Transverse colon (tissue), 4 donors: ENCODE results near the gene RNF187. TPM values are rescaled to one million over a fixed set of nuclear protein-coding genes. Genes with fewer than 3 reads are reported as not detected.

Source experiments
- DNase-seq: peaks from one replicate; pipeline ENCODE4 v3.0.0-alpha.2; 2019
- H3K27ac ChIP-seq, 4 donors: fragments of 200-600 bp; sonication (generic); 2 replicates each; pipeline ENCODE4 v1.5.1; 2016 to 2018; ENCODE audit warnings: inconsistent platforms in 4 of 4
- H3K27me3 ChIP-seq: fragments of 200-600 bp; sonication (generic); 2 replicates; pipeline ENCODE4 v1.5.1; 2017; ENCODE audit warnings: inconsistent platforms
- H3K36me3 ChIP-seq, 4 donors: fragments of 200-600 bp; sonication (generic); 2 replicates each; pipeline ENCODE4 v1.5.1; 2017 to 2019; ENCODE audit warnings: inconsistent platforms in 4 of 4
- H3K4me1 ChIP-seq, 4 donors: fragments of 200-600 bp; sonication (generic); 2 replicates each; pipeline ENCODE4 v1.5.1; 2017 to 2020; ENCODE audit warnings: inconsistent platforms in 4 of 4
- H3K4me3 ChIP-seq, 4 donors: fragments of 200-600 bp; sonication (generic); 1 replicate in 1 of 4; 2 replicates in 3 of 4; pipeline versions ENCODE4 v1.5.1 to v1.6.1; 2017 to 2019; ENCODE audit warnings: inconsistent platforms in 4 of 4
- H3K9me3 ChIP-seq, 2 donors: fragments of 200-600 bp; sonication (generic); 2 replicates each; pipeline ENCODE4 v1.5.1; 2017 to 2019; ENCODE audit warnings: inconsistent platforms in 2 of 2
- CTCF ChIP-seq, 5 experiments: fragments of 200-600 bp in 3 of 5; fragments of 450-650 bp in 2 of 5; sonication (generic) in 3 of 5; IDR thresholded peaks; 1 replicate in 2 of 5; 2 replicates in 3 of 5; pipeline ENCODE4 v1.5.1; 2016 to 2017; ENCODE audit warnings: antibody characterized with exemption in 5 of 5, inconsistent platforms in 3 of 5, mild to moderate bottlenecking in 2 of 5, moderate library complexity in 1 of 5
- EP300 ChIP-seq: sonication (generic); formaldehyde crosslinking; IDR thresholded peaks from one replicate; pipeline ENCODE4 v1.6.1; 2017; ENCODE audit warnings: antibody characterized with exemption, low read depth
- POLR2A ChIP-seq: fragments of 450-650 bp; IDR thresholded peaks from one replicate; pipeline ENCODE4 v1.6.1; 2016; ENCODE audit warnings: antibody characterized with exemption, mild to moderate bottlenecking, moderate library complexity
- POLR2AphosphoS5 ChIP-seq, 3 donors: sonication (generic); formaldehyde crosslinking; IDR thresholded peaks; one replicate each; pipeline ENCODE4 v1.6.1; 2016; ENCODE audit warnings: antibody characterized with exemption in 3 of 3
- WGBS, 2 donors: methylation state at CpG; one replicate each; pipeline ENCODE4 v1.1.5; 2018; ENCODE audit warnings: low coverage in 1 of 2; 5-methylcytosine and 5-hydroxymethylcytosine counted together
- in situ Hi-C, 4 donors: fragments of 200-750 bp; cut with MboI; loops; one replicate each; pipeline versions ENCODE4 v1.15.0 to v1.15.1; 2017; ENCODE audit warnings: low sequenced_read_pairs in 3 of 4, low pct_ligation_motif_present in 1 of 4, low pct_unique_long_range_greater_than_20kb in 1 of 4
- intact Hi-C: fragments of 100-400 bp; cut with DNase I; formaldehyde crosslinking; loops from one replicate; pipeline ENCODE4 v1.15.1; 2023; ENCODE audit warnings: low total_unique reads
- total RNA-seq, 4 donors: library from RNA; depleted of rRNA; stranded (reverse); fragments of >200 nt; gene quantifications; one replicate each; pipeline ENCODE4 v1.1.0, GENCODE V29; 2016

Gene RNF187
- total RNA-seq = 100 to 1,000 TPM in 1 of 4 donors, 10 to 100 TPM in 3; 13.8 to 110 (median 27.1) TPM

GRCh38 chr1:228487336-228488124 is at the start of gene RNF187:
RNF187 (plus strand) TSS chr1:228487382.
- H3K4me1 ChIP-seq = peaks cover 7 to 37% (median 19%) of the 10 kb centered on the region in 4 donors
- WGBS, 2 donors = 0 to 1% methylated on average over 4 to 23 of the region's 113 CpGs
- in situ Hi-C loops = no loop called here

GRCh38 chr1:228437424-228437962 is 49.7 kb upstream of the RNF187 start:
- H3K27me3 ChIP-seq = peaks cover 79% of the 10 kb centered on the region
- no peaks in the 10 kb centered on the region for H3K4me1 ChIP-seq
- H3K36me3 ChIP-seq = no peaks in the 10 kb centered on the region
- no peaks in the 10 kb centered on the region for H3K9me3 ChIP-seq
- in situ Hi-C loops = no loop called here
- no peak for DNase-seq
- no peak overlapping the region for H3K27ac ChIP-seq
- intact Hi-C loops = no loop called here
- no peak overlapping the region for H3K4me3 ChIP-seq
- 54 to 64% methylated on average over 4 to 7 of the region's 7 CpGs for WGBS, 2 donors
- no peak for TF ChIP-seq EP300
- no peak for TF ChIP-seq POLR2A

More at GRCh38 chr1:228487336-228488124, at the start of gene RNF187:
- Histone ChIP-seq H3K36me3 (peaks cover 0 to 6% (median 2%) of the 10 kb centered on the region in 4 donors), H3K27me3 (no peaks in the 10 kb centered on the region), H3K4me3 (peak within 1 kb of the TSS; percentile 69 to 97 (median 77)), H3K9me3 (no peaks in the 10 kb centered on the region), H3K27ac (peak within 1 kb of the TSS; percentile 91 to 97 (median 96))
- TF ChIP-seq POLR2AphosphoS5 (IDR thresholded peaks at IDR 0.05) (peak in 2 of 3 donors; percentile 61 to 62), CTCF (IDR thresholded peaks at IDR 0.05) (no peak)
- DNase-seq = peak; percentile 91
- intact Hi-C loops = no loop called here

GRCh38 chr1:228438266-228438665 is 48.9 kb upstream of the RNF187 start:
- Histone ChIP-seq H3K36me3 (no peaks in the 10 kb centered on the region), H3K9me3 (no peaks in the 10 kb centered on the region), H3K4me3 (no peak overlapping the region), H3K4me1 (no peaks in the 10 kb centered on the region), H3K27me3 (peaks cover 82% of the 10 kb centered on the region), H3K27ac (no peak overlapping the region)
- no peak for TF ChIP-seq CTCF (IDR thresholded peaks at IDR 0.05)
- TF ChIP-seq POLR2AphosphoS5 (IDR thresholded peaks at IDR 0.05) = no peak
- no peak for TF ChIP-seq EP300
- TF ChIP-seq POLR2A = no peak
- in situ Hi-C loops = no loop called here
- 24 to 80% methylated on average over 1 of the region's 1 CpG for WGBS, 2 donors
- no peak for DNase-seq
- intact Hi-C loops = no loop called here

- Histone ChIP-seq H3K4me1 (peaks cover 0 to 10% (median 7%) of the 10 kb centered on the region in 4 donors), H3K27me3 (peaks cover 84% of the 10 kb centered on the region), H3K36me3 (no peaks in the 10 kb centered on the region), H3K9me3 (no peaks in the 10 kb centered on the region), H3K4me3 (no peak overlapping the region), H3K27ac (no peak overlapping the region)
- in situ Hi-C loops = no loop called here
- DNase-seq = no peak
- TF ChIP-seq EP300 = no peak
- TF ChIP-seq POLR2AphosphoS5 (IDR thresholded peaks at IDR 0.05) = no peak
- TF ChIP-seq CTCF (IDR thresholded peaks at IDR 0.05) = no peak
- no peak for TF ChIP-seq POLR2A
- WGBS, 2 donors = 90 to 100% methylated on average over 1 to 9 of the region's 9 CpGs
- intact Hi-C loops = no loop called here
These were observed 46.3 kb upstream of the RNF187 start for GRCh38 chr1:228440761-228441500.
